GM19240 (cell line): ENCODE measurements around the gene TGFBR2.

Experiments used
- DNase-seq: peaks from one replicate; pipeline ENCODE4 v3.0.0; 2011; ENCODE audit warnings: low spot score; ENCODE audit not compliant: insufficient read length

TGFBR2 gene

GRCh38 chr3:30671527-30672286, 65.3 kb downstream of the TGFBR2 start:
- DNase-seq, result no peak

- DNase-seq, result no peak
Observed at GRCh38 chr3:30672287-30672735, 65.9 kb downstream of the TGFBR2 start.

DNA sequence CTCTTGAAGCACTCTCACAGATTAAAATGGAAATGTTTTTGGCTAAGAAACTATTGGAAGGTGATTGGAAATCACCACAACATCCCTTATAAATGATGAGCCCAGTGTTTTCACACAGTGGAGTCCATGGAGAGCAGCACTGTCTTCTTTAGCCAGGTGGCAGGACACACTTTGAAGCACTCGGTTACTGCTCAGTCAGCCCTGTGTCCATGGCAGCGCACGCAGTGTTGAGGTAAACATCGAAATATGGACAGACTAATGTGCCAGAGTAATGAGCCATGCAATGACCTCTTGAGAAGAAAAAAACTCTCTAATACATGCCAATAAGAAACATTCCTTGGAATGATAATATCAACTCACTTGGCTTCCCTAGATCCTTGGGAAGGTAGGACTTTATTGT, 66.6 kb downstream of the TGFBR2 start:
- no peak for DNase-seq

GRCh38 chr3:30673425-30674341, 67.3 kb downstream of the TGFBR2 start:
- DNase-seq, result no peak

- no peak for DNase-seq
Observed at GRCh38 chr3:30675006-30675405, 68.6 kb downstream of the TGFBR2 start.

DNA sequence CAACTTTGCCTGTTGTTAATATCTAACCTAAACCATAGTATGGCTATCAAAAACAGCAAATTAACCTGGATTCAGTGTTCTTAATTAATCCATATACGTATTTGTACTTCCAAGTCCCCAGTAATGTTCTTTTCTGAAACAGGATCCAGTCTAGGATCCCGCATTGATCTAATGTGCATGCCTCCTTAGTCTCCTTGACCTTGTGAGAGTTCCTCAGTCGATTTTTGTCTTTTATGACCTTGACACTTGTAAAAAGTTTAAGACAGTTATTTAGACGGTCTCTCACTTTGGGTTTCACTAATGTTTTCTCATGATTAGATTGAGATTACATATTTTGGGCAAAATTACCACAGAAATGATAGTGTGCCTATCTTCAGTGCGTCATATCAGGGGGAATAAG, 69.4 kb downstream of the TGFBR2 start:
- DNase-seq, result no peak

DNA sequence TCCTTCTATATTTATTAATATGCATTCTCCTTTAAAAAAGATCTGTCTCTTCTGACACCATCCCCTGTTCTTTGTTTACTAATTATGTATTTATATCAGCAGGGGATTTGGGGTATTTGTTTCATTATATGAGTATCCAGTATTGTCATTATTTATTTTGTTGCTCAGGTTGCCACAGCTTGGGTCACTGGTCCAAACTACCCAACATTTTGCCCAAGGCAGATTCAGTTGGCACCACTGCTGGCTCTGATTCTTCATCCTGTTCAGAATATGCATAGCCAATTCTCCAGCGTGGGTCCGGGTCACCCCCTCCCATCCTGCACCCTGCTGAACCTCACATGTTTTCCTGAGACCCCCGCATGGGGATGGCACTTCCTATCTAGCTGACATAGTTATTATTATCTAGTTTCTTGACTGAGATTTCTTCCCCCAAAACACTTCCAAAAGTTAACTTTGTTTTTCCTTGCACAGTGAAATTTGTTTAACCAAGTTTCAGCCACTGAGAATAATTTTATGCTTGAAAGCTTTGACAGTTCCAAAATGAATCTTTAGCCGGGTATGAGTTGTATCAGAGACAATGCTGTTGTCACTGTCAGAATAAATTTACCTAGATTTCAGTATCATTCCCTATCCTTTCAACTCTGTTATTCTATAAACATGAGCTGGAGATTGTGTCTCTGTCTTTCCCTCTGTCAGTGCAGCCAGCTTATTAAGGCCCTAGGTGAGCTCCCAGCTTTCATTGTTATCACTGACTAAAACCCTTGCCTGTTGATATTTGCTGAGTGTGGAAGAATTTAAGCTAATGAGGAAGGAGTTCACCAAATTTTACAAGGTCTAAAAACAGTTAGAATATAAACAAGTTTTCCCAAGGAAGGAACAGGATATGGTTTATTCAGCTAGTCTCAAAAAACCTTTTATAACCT, 70.3 kb downstream of the TGFBR2 start:
- DNase-seq, result no peak

GRCh38 chr3:30677347-30677685, 70.9 kb downstream of the TGFBR2 start:
- DNase-seq, result no peak

- DNase-seq, result no peak
Observed at GRCh38 chr3:30679045-30679444, 72.6 kb downstream of the TGFBR2 start.

GRCh38 chr3:30680789-30681648, 74.6 kb downstream of the TGFBR2 start:
- no peak for DNase-seq

GRCh38 chr3:30681649-30682211, 75.3 kb downstream of the TGFBR2 start:
- DNase-seq, result no peak

DNA sequence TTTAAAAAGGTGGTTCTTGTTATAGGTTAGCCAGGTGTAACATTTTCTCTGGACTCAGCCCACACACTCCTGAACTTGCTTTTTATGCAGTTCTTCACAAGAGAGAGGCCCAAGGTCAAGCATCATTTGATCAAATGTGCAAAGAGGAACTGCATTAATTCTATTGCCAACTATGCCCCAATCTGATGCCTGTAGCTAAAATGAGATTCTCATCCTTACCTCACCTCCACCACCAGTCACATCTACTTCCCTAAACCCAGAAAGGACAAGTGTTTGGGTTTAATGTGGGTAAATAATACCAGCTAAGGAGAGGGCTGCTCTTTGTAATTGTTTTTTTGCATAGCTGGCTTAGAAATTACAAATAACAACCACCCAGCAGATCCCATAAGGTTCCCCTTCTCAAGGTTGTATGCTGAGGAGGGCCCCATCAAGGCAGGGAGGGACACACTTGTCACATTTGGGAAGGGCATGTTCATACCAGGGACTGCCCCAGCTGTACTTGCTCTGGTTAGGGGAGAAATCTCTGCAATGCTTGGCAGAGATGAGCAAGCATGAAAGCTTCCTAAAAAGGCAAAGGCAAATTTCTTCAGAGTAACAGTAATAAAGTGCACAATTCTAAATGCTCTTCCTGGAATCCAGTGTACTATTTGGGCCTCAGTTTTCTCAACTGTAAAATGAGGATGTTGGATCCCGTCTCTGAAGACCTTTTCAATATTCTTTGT, 76.2 kb downstream of the TGFBR2 start:
- no peak for DNase-seq

GRCh38 chr3:30683769-30684168, 77.4 kb downstream of the TGFBR2 start:
- no peak for DNase-seq

DNA sequence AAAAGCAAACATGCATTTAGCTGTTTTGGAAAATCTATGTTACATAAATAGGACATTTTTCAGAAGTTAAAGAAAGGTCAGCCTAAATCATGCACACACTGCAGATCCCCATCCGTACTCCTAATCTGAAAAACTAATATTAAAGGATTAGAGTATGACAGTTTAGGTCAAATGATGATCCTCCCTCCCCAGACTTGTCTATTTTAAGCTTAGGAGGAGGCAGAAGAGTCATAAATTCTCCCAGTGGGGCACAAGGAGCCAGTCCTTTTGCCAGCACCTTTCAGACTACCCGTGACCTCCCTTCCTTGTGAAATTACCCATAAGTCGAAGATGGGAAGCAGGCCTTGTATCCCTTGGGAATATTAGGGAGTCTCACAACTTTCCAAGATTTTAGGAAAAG, 78.0 kb downstream of the TGFBR2 start:
- DNase-seq, result no peak

- no peak for DNase-seq
Observed at GRCh38 chr3:30685267-30685667, 78.9 kb downstream of the TGFBR2 start.

- DNase-seq, result no peak
Observed at GRCh38 chr3:30686176-30686575, 79.8 kb downstream of the TGFBR2 start.

GRCh38 chr3:30686799-30687198, 80.4 kb downstream of the TGFBR2 start:
- DNase-seq, result no peak

DNA sequence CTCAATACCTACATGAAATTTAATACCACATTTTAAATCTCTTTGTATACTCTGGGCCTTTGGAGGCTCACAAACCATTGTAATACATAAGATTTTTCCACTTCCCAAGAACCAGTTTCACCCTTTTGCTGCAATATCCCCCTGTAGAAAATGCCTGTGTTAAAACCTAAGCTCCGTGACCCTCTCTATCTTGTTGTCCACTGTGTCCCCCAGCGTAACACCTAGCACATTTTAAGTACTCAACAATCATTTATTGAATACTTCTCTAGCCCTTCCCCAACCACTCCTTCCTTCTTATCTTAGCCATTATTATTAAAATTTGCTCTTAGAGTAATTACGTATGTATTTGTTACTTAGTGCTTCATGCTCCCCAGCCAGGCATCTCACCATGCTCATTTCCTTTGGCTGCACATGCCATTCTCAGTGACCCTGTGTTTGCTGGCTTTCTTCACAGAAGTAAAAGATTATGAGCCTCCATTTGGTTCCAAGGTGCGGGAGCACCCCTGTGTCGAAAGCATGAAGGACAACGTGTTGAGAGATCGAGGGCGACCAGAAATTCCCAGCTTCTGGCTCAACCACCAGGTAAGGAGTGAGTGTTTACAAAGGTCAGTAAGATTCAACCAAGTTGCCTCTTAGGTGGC, 81.6 kb downstream of the TGFBR2 start:
- no peak for DNase-seq
